Measurements from ENCODE around the gene CACNA1H. TPM values are rescaled to one million over a fixed set of nuclear protein-coding genes. Genes with fewer than 3 reads are reported as not detected.

CACNA1H gene
- total RNA-seq, 1 donor from 2014 or later: 9.5 TPM

DNA sequence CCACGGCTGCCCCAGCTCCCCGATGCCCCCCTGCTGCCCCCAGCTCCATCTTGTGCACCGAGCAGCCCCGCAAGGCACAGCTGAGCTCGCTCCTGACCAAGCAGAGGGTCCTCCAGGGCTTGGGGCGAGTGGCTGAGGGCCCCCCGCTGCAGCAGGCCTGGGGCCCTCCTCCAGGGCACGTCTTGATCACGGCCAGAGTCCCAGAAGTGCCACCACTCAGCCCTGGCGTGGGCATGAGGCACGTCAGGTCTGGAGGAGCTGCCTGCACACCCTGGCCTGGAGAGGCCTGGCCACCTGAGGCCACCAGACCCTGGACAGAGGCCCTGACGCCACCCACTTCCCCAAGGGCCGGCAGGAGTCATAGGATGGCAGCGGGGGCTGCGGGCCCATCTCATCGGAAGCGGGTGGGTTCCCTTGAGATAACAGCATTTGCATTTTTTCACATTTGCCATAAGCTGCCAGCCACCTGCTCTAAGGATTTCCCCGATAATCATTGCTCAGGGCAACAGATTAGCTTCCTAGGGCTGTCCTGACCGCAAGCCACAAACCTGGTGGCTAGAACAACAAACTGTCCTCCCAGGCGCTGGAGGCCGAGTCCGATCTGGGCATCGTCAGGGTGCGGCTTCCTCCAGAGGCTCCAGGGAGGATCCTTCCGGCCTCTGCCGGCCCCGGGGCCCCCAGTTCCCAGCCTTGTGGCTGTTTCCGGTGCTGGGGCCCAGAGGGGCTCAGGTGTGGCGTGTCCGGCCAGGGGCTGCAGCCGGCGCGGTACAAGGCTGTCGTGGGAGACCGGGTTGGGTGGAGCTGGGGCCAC lies 32.9 kb upstream of the CACNA1H start:
- Mint-ChIP-seq H3K4me3 (no peak overlapping the region), H3K27ac (no peak overlapping the region), H3K4me1 (peaks cover 7% of the 10 kb centered on the region), H3K9me3 (no peaks in the 10 kb centered on the region), H3K36me3 (no peaks in the 10 kb centered on the region), H3K27me3 (ENCODE audit: insufficient read depth, low read depth) (peaks cover 3% of the 10 kb centered on the region)
- Histone ChIP-seq H3K4me1 (peaks cover 12% of the 10 kb centered on the region), H3K9me3 (ENCODE audit: low read depth) (no peaks in the 10 kb centered on the region), H3K36me3 (no peaks in the 10 kb centered on the region), H3K79me2 (ENCODE audit: low read depth) (no peaks in the 10 kb centered on the region), H3K4me3 (no peak overlapping the region), H3K4me2 (no peak overlapping the region), H3K27me3 (no peaks in the 10 kb centered on the region), H3K27ac (no peak overlapping the region), H3F3A (ENCODE audit: low read depth) (no peaks in the 10 kb centered on the region), H4K20me1 (ENCODE audit: low read depth) (no peaks in the 10 kb centered on the region), H3K9ac (no peak overlapping the region), H2AFZ (replicated peaks) (no peak overlapping the region)
- TF ChIP-seq, protein P1, sequence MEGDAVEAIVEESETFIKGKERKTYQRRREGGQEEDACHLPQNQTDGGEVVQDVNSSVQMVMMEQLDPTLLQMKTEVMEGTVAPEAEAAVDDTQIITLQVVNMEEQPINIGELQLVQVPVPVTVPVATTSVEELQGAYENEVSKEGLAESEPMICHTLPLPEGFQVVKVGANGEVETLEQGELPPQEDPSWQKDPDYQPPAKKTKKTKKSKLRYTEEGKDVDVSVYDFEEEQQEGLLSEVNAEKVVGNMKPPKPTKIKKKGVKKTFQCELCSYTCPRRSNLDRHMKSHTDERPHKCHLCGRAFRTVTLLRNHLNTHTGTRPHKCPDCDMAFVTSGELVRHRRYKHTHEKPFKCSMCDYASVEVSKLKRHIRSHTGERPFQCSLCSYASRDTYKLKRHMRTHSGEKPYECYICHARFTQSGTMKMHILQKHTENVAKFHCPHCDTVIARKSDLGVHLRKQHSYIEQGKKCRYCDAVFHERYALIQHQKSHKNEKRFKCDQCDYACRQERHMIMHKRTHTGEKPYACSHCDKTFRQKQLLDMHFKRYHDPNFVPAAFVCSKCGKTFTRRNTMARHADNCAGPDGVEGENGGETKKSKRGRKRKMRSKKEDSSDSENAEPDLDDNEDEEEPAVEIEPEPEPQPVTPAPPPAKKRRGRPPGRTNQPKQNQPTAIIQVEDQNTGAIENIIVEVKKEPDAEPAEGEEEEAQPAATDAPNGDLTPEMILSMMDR (IDR thresholded peaks at IDR 0.05): no peak
- TF ChIP-seq EZH2phosphoT487 (IDR thresholded peaks at IDR 0.05) (no peak), EZH2 (IDR thresholded peaks at IDR 0.05) (no peak)
- DNase-seq (ENCODE audit: low spot score): no peak

DNA sequence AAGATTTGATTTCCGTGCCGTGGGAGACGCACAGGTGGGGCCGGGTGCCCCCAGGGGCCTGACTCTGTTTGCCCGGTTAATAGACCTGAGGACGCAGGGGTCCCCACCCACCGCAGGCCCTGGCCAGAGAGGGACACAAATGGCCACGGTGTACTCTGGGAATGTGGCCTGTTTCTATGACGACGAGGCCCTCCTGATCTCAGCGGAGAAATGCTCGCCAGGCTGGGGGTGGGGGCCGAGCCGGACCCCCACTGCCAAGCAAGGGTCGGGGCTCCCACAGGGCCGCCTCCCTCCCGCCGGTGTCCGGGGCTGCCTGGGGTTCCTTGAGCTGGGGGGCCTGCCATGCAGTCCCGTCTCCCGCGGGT lies 32.3 kb upstream of the CACNA1H start:
- H3K4me3 Mint-ChIP-seq: no peak overlapping the region

DNA sequence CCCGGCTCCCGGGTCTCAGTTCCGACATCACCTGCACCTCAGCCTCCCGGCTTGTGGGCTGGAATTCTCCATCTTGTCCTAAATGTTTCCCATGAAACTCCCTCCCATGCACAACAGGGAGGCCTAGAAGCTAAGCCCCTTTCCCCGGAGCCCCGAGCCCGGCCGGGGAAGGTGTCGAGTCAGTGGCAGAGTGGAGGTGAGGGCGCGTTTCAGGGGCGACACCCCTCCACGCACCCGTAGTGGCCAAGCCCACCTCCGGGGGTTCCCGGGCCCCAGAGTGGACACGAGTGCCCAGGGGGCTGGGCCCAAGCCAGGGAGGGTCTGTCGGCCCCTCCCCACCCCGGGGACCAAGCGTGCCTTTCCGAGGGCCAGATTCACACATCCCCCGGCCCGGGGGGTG lies 31.9 kb upstream of the CACNA1H start:
- H2AFZ ChIP-seq (replicated peaks): no peak overlapping the region

More for the DNA sequence above, 32.3 kb upstream of the CACNA1H start:
- TF ChIP-seq EZH2phosphoT487 (IDR thresholded peaks at IDR 0.05): no peak
- TF ChIP-seq EZH2 (IDR thresholded peaks at IDR 0.05): no peak
- TF ChIP-seq, protein P1 (IDR thresholded peaks at IDR 0.05): no peak
- no peak overlapping the region for H3K9ac ChIP-seq
- DNase-seq (ENCODE audit: low spot score): no peak
- H3K4me1 ChIP-seq: peaks cover 14% of the 10 kb centered on the region
- H3K9me3 ChIP-seq (ENCODE audit: low read depth): no peaks in the 10 kb centered on the region
- no peaks in the 10 kb centered on the region for H3K79me2 ChIP-seq (ENCODE audit: low read depth)
- no peak overlapping the region for H3K27ac ChIP-seq
- H2AFZ ChIP-seq (replicated peaks): no peak overlapping the region
- no peaks in the 10 kb centered on the region for H3K36me3 ChIP-seq
- no peak overlapping the region for H3K4me3 ChIP-seq
- H3K27me3 ChIP-seq: no peaks in the 10 kb centered on the region
- Mint-ChIP-seq H3K36me3 (no peaks in the 10 kb centered on the region), H3K27me3 (ENCODE audit: insufficient read depth, low read depth) (peaks cover 2% of the 10 kb centered on the region), H3K9me3 (no peaks in the 10 kb centered on the region), H3K4me1 (peaks cover 7% of the 10 kb centered on the region), H3K27ac (no peak overlapping the region)
- no peaks in the 10 kb centered on the region for H3F3A ChIP-seq (ENCODE audit: low read depth)
- H4K20me1 ChIP-seq (ENCODE audit: low read depth): no peaks in the 10 kb centered on the region
- H3K4me2 ChIP-seq: no peak overlapping the region

More for the DNA sequence above, 31.9 kb upstream of the CACNA1H start:
- Histone ChIP-seq H3K9ac (no peak overlapping the region), H3K4me3 (no peak overlapping the region), H3K27ac (no peak overlapping the region), H3K9me3 (ENCODE audit: low read depth) (no peaks in the 10 kb centered on the region), H3F3A (ENCODE audit: low read depth) (no peaks in the 10 kb centered on the region), H4K20me1 (ENCODE audit: low read depth) (no peaks in the 10 kb centered on the region), H3K79me2 (ENCODE audit: low read depth) (no peaks in the 10 kb centered on the region), H3K4me2 (no peak overlapping the region), H3K27me3 (no peaks in the 10 kb centered on the region), H3K36me3 (no peaks in the 10 kb centered on the region), H3K4me1 (peaks cover 17% of the 10 kb centered on the region)
- no peak overlapping the region for H3K4me3 Mint-ChIP-seq
- peaks cover 2% of the 10 kb centered on the region for H3K27me3 Mint-ChIP-seq (ENCODE audit: insufficient read depth, low read depth)
- H3K36me3 Mint-ChIP-seq: no peaks in the 10 kb centered on the region
- no peaks in the 10 kb centered on the region for H3K9me3 Mint-ChIP-seq
- no peak overlapping the region for H3K27ac Mint-ChIP-seq
- H3K4me1 Mint-ChIP-seq: peaks cover 9% of the 10 kb centered on the region
- no peak for DNase-seq (ENCODE audit: low spot score)
- no peak for TF ChIP-seq EZH2phosphoT487 (IDR thresholded peaks at IDR 0.05)
- TF ChIP-seq EZH2 (IDR thresholded peaks at IDR 0.05): no peak
- TF ChIP-seq, protein P1 (IDR thresholded peaks at IDR 0.05): no peak
